CD4-positive, alpha-beta T cell treated with Interleukin-1 beta for 1 hour (primary cell): ENCODE data around the gene CXCL6.

Source experiments
- DNase-seq, 2 donors: peaks; one replicate each; pipeline ENCODE4 v3.0.0-alpha.2; 2020 to 2022

Gene CXCL6

GRCh38 chr4:73844345-73844744, 7.9 kb downstream of the CXCL6 start:
- DNase-seq: no peak

- no peak for DNase-seq
Measured at GRCh38 chr4:73844806-73845205, 8.3 kb downstream of the CXCL6 start.

- no peak for DNase-seq
Measured at GRCh38 chr4:73847526-73848182, 11.2 kb downstream of the CXCL6 start.

DNA sequence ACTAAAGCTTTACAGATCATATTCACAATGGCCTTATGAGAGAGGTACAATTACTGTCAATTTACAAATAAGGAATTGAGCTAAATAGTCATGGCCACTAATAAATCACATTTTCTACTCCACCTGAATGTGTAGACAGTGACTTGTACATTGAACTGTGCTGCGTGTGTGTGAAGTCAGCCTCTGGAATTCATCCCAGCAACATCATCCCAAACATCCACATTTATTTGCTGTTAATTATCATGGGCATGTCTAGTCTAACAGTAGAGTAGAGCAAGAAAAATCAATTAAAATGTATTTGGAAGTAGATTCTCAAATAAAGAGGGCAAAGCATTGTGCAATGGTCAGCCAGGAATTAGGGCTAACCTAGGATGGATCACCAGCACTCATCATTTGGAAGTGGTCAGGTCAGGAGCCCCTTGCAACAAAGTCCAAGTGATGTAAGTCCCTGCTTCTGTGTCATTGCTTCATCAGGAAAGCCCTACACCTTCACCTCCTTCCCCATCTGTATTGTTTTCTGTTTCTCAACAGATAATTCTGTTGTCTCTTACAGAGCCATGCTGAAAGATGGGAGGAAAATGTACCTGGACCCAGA, 11.8 kb downstream of the CXCL6 start:
- DNase-seq: no peak

- DNase-seq: no peak
Measured at GRCh38 chr4:73850261-73850970, 13.9 kb downstream of the CXCL6 start.

GRCh38 chr4:73851293-73851692, 14.8 kb downstream of the CXCL6 start:
- no peak for DNase-seq

GRCh38 chr4:73852771-73853170, 16.3 kb downstream of the CXCL6 start:
- no peak for DNase-seq

GRCh38 chr4:73853246-73853704, 16.8 kb downstream of the CXCL6 start, which contains the start of gene PF4V1:
TSS of gene PF4V1 (plus strand) at chr4:73853296. CDS start at chr4:73853363, 67 bp downstream.
- no peak for DNase-seq

- DNase-seq: no peak
Measured at GRCh38 chr4:73853718-73854473, 17.4 kb downstream of the CXCL6 start.

DNA sequence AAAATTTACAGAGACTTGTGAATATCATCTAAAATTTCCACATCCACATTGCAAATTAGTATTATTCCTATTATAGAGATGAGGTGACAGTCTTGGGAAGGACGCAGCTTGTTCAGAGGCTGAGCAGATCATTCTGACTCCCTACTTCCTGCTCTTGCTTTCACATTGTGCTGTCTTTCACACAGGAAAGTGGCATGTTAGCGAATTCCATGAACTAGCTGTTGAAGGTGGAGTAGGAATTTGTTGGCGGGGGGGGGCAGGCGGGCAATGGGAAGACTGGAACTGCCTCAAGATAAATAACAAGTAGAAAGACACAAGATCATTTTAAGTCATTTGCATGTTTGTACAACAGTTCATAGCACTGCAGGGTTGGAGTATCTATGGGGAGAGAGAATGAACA, 18.9 kb downstream of the CXCL6 start:
- no peak for DNase-seq

- no peak for DNase-seq
Measured at GRCh38 chr4:73856518-73856917, 20.0 kb downstream of the CXCL6 start.

- no peak for DNase-seq
Measured at GRCh38 chr4:73859614-73860088, 23.2 kb downstream of the CXCL6 start.

- no peak for DNase-seq
Measured at GRCh38 chr4:73860181-73860580, 23.7 kb downstream of the CXCL6 start.

GRCh38 chr4:73860917-73861316, 24.4 kb downstream of the CXCL6 start:
- DNase-seq: no peak

- DNase-seq: no peak
Measured at GRCh38 chr4:73862322-73862721, 25.8 kb downstream of the CXCL6 start.

GRCh38 chr4:73864365-73864764, 27.9 kb downstream of the CXCL6 start:
- DNase-seq: no peak

GRCh38 chr4:73864961-73865360, 28.5 kb downstream of the CXCL6 start:
- DNase-seq: no peak

GRCh38 chr4:73865431-73866096, 29.1 kb downstream of the CXCL6 start:
- no peak for DNase-seq

DNA sequence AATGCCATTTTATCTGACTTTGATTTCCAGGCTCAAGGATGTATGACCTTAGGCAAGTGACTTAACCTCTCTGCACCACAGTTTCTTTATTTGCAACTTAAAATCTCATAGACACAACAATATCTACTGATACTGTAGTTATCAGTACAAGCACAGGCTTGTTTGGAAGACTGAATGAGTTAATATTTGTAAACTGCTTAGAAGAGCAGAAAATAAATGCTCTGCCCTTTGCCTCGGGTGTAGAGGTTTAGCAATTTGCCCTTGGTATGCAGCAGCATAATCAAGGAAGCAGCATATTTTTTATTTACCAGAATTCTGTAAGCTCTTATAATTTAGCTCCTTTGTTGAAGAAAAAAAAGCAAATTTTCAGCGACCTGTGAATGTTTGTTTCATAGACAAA, 29.8 kb downstream of the CXCL6 start:
- no peak for DNase-seq

DNA sequence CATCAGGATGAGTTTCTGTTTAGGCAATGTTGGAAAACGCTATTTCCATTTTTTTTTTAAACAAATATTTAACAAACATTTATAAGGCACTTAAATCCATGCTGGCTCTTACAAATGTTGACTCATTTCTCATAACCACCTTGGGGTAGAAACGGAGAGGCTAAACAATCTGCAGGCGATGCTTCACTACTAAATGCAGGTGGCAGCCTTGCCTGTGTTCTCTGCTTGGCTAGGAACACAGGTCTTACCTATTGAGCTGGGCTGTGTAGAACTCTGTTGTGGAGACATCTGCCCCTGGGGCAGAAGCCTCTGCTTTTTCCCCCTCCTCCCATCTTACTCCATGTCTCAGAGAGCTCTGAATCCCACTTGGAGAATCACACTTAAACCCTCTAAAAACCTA, 31.3 kb downstream of the CXCL6 start:
- no peak for DNase-seq

- no peak for DNase-seq
Measured at GRCh38 chr4:73868206-73869129, 32.0 kb downstream of the CXCL6 start.
